Measurements from ENCODE around the gene CPXM2.
A peak's percentile ranks its signal among the peaks of the same experiment; 100 is the strongest.

The CPXM2 gene

DNA sequence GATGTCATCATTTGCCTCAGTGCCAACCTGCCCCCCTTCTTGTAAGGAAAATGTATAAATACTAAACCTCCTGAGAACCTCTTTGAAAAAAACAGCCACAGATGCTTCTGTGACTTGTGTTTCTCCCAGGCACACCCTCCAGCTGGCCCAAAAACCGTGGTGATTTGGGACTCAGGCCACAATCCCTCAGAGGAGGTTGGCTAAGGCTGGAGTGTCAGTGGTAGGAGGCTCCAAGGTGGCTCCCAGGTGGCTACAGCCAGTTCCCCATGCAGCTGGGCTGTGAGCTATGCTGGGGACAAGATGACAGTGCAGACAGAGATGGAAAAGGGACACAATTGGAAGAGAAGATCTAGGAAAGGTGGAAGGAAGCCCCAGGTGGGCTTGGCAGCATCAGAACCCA, 104.7 kb downstream of the CPXM2 start:
- DNase-seq, result peak in 1 of 42 donors; percentile 22
- intact Hi-C loops (cut with DNase I), result no loop called here

DNA sequence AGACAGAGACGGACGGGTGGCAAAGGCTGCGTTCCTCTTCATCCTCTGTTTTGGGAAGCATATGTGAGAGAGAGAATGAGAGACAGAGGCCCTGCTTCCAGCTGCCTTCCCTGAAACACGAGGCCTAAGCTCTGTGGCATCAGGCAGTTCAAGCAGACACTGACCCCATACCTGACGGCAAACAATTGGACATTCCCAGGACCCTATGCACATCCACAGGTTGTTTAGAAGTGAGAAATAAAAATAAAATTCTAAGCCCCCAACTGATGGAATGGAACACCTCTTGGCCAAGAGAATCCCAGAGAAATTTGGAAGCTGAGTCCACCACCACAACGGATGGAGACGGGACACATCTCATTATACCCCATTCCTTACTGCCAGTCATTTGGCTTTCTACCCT, 105.3 kb downstream of the CPXM2 start:
- intact Hi-C loops (cut with DNase I), result no loop called here
- DNase-seq, result no peak

DNA sequence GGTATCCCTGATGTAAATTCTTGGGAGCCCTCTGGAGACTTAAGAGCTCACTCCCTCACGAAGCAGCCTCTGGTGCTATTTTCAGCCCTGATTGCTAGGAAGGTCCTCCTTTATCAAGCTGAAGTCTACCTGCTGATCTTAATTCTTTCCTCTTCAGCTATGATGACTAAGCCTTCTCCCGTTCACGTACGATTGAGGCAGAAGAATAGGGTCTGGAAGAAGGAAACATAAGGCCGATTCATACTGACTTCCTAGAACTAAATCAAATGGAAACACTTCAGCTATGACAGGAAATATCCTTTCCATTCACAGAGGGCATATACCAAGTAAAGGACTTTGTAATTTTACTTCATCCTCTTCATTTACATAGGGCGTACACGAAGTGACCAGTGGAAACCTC, 107.0 kb downstream of the CPXM2 start:
- intact Hi-C loops (cut with DNase I), result no loop called here
- no peak for DNase-seq

DNA sequence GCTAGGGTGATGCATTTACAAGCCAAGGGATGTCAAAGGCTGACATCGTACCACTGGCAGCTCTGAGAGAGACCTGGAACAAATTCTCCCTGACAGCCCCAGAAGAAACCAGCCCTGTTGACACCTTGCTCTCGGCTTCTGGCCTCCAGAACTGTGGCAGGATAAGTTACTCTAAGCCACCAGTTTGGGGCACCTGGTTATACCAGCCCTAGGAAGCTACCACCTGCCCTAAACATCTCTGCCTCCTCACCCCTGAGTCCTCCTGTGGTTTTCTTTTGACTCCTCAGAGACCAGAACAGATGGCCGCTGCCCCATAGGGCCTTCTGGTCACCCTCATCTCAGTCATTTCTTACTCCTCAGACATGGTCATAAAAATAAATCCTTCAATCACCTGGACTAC, 107.4 kb downstream of the CPXM2 start:
- intact Hi-C loops (cut with DNase I), result no loop called here
- DNase-seq, result no peak

DNA sequence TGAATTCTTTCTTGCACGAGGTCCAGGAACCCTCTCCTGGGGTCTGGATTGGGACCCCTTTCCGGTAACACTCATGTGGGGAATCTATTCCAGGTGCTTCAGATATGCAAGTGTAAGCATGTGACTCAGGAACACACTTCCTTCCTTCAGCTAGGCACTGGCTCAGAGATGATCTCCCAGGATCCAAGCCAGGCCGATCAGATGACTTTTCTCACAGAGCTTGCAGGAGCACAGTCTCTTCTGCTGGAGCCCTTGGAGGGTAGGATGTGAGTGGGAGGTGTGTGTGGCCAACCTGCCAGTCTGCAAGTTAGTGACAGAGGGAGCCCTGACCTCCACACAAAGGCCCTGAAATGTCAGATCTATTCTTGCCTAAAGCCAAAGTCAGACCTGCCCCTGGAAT, 108.3 kb downstream of the CPXM2 start:
- intact Hi-C loops (cut with DNase I), result no loop called here
- no peak for DNase-seq

DNA sequence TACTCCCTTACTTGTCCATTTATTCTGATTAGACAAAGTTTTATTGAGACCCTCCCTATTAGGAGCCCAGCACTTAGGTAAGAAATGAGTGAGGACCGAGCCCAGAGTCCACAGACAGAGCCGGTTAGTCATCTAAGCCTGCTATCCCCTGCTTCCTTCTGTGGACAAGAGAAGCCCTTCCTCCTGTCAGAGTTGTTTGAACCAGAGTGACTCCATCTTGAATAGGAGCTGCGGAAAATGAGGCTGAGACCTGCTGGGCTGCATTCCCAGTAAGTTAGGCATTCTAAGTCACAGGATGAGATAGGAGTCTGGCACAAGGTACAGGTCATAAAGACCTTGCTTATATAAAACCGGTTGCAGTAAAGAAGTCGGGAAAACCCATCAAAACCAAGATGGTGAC, 109.1 kb downstream of the CPXM2 start:
- intact Hi-C loops (cut with DNase I), result no loop called here
- no peak for DNase-seq

DNA sequence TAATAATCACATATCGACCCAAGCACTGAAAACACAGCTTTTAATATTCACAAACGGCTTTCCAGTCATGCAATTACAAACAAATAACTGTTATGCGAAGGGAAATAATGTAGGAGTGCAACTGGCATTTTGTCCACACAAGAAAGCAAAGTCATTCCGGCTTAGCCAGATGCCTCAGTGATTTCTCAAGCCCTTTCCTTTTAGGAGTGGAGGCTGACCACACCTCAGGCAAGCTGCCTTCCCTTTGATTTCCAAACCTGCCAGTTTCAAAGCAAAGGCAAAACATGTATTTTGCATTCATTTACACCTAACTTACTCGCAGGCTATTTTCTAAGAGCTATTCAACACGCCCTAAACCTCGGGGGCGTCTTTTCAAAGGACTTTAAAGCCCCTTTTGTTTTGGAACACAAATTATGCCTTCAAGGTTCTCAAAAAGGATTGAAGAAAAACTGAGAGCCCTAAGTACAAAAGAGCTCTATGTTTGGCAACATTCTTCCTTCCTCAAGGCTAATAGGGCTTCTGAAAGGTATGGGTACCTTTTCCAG, 109.6 kb downstream of the CPXM2 start:
- intact Hi-C loops (cut with DNase I), result no loop called here
- no peak for DNase-seq

DNA sequence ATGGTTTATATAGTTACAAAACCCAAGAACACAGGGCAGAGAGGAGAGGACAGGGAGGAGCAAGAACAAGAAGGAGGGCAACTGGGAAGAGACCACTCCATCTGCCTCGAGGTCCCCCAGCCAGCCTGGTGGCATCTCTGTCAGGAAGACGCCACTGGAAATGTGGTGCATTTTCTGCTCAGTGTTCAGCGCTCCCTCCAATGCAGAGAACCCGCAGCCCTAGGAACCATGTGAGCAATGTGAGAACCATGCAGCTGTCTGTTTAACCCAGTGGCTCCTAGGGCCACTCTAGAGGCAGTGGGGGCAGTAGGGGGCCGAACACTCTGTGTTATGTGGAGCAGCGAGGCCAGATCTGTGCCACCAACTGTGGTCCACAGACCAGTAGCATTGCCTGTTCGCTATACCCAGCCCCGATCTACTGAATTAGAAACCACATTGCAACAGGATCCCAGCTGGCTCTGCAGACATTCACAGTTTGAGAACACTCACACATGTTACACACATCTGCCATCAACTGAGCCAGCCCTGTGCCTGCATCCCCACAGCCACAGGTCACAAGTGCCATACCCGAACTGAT, 110.2 kb downstream of the CPXM2 start:
- intact Hi-C loops (cut with DNase I), result no loop called here
- no peak for DNase-seq

DNA sequence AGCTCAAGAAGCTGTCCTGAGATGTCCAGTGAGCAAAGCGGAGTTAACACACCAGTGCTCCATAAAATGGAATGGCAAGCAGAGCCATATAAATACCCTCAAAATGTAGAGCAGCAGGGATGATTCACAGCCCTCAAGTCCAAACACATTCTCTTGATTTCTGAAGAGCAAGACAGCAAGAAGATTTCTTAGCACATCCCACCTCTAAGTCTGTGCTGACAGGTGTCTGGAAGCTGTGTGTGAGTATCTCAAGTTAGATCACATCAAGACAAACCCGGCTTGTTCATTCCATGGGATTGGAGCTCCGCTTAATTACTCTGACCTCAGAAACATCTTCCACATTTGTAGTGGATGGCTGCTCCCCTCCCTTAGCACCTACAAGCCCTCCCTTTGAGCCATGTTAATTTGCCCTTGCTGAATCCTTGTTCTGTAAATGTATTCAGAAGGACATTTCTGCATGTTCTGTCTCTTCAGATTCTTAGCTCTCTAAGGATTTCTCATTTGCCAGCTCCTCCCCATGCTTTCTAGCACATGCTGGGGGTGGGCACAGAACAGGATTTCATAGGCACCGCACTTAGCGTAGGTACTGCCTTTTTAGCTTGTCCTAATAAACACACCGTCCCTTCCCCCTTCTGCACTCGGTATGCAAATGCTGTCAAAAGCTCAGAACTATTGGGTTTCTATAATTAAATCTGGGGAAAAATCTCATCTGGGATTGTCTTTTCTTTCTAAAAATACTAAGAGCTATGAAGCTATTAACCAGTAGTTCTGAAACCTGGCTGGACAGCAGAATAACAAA, 112.7 kb downstream of the CPXM2 start:
- peak in 14 of 42 donors; percentile 4 to 65 (median 26) for DNase-seq

DNA sequence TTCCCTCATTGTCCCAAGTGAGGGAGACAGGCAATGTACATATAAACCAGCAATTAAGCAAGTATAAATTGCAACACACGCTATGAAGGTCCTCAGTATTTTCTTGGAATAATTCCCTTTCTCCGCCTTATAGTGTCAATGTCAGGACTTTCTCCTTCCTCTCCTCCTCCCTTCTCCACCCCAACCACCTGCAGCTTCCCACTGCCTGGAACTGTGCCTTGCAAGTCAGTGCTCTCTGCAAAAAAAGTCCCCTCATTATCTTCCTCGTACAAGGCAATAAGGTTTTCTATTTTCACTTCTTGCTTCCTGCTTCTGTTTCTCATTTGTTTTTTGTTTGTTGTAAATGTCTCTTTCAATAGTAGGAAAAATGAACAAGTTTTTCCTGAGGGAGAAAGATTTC, 113.7 kb downstream of the CPXM2 start:
- no peak for DNase-seq
- intact Hi-C loops (cut with DNase I), result no loop called here

More for the DNA sequence above, 112.7 kb downstream of the CPXM2 start:
- intact Hi-C loops (cut with DNase I), result no loop called here

DNA sequence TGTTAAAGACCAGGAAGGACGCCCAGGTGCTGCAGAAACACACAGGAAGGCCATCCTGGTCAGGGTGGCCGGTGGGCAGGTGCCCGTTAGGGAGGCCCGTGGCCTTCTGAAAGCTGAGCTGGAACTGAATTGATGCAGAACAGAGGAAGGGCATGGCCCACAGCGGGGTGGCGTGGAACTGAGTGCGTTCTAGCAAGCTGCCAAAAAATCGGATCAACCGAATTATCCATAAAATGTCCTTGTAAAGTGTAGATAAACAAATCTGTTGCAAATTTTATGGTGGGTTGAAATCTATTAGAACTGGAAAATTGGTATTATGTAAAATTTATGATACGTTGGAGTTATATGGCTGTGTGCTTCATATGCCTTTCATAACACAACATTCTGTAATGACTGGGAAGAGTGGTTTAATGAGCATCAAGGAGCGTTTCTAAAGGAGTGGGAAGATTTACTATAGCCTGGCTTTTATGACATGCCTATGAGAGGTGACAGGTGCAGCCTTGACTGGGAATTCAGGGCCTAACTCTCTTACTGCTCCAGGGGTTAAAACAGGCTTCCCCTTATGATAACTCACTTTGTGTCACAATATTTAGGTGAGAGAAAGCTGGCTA, 117.4 kb downstream of the CPXM2 start:
- no peak for DNase-seq
- intact Hi-C loops (cut with DNase I), result no loop called here

DNA sequence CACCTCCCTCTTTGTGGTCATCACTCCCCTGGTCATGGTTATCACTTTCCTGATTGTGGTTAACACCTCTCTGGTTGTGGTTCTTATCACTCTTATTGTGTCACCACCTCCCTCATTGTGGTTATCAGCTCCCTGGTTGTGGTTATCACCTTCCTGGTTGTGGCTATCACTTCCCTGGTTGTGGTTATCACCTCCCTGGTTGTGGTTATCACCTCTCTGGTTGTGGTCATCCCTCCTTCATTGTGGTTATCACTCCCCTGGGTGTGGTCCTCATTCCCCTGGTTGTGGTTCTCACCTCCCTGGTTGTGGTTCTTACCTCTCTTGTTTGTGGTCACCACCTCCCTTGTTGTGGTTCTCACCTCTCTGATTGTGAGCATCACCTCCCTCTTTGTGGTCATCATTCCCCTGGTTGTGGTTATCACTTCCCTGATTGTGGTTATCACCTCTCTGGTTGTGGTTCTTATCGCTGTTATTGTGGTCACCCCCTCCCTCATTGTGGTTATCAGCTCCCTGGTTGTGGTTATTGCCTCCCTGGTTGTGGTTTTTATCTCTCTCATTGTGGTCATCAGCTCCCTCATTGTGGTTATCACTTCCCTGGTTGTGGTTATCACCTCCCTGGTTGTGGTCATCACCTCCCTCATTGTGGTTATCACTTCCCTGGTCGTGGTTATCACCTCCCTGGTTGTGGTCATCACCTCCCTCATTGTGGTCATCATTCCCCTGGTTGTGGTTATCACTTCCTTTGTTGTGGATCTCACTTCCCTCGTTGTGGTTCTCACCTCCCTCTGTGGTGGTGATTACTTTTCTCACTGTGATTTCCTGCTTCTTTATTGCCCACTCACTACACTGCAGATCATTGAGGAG, 118.7 kb downstream of the CPXM2 start:
- no peak for DNase-seq
- intact Hi-C loops (cut with DNase I), result no loop called here

DNA sequence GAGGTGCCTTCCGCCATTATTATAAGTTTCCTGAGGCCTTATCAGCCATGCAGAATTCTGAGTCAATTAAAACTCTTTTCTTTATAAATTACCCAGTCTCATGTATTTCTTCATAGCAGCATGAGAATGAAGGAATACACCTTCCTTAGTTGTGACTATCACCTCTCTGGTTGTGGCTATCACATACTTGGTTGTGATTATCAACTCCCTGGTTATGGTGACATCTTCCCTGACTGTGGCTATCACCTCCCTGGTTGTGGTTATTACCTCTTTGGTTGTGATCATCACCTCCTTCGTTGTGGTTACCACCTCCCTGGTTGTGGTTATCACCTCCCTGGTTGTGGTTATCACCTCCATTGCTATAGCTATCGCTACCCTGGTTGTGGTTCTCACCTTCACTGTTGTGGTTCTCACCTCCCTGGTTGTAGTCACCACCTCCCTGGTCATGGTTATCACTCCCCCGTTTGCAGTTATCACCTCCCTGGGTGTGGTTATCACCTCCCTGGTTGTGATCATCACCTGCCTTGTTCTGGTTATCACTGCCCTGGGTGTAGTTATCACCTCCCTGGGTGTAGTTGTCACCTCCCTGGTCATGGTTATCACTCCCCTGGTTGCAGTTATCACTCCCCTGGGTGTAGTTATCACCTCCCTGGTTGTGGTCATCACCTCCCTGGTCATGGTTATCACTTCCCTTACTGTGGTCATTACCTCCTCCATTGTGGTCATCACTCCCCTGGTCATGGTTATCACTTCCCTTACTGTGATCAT, 119.5 kb downstream of the CPXM2 start:
- intact Hi-C loops (cut with DNase I), result no loop called here
- DNase-seq, result no peak

DNA sequence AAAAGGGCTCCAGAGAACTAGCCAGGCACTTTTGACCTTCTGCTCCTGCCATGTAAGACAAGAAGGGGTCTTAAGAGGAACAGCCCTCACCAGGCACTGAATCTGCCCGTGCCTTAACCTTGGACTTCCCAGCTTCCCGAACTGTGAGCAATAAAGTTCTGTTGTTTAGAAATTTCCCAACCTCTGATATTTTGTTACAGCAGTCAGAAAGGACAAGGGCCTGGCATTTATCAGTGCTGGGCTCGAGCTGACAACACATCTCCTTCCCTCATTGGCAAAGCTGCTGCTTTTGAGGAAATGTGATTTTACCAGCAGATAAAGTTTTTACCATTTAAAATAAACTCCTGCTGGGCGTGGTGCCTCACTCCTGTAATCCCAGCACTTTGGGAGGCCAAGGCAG, 122.0 kb downstream of the CPXM2 start:
- no peak for DNase-seq
- intact Hi-C loops (cut with DNase I), result no loop called here

DNA sequence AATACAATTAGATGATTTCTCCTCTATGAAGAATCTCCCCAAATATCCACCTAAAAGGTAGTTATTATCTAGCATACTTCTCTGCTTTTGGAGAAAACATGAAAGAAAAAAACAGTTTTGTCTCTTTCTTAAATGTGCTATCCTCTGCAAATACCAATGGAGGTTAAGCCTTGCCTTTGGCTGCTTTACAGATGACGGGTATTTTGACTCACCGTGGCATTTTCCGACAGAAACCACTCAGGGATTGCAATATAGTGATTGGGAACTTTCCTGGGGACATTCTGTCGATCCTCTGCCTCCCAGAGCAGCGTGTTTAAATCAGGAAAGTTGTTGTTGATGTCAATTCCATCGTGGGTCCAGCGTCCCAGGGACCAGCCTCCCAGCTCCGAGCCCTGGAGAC, 124.8 kb downstream of the CPXM2 start:
- intact Hi-C loops (cut with DNase I), result no loop called here
- no peak for DNase-seq

DNA sequence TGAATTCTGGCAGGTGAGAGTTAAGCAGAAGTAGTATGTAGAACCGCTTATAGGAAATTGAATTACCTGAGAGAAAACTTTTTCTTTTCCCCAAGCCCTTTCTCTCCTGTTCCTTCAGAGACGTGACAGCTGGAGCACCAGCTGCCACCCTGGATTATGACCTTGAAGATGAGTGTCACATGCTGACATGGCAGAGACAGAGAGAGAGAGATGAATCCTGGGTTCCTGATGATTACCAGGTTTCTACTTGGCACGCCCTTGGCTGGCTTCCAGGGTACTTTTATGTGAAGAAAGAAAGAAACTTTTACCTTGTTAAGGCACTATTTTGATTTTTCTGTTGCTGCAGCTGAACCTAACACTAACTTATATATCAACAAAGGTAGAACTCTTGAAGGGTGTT, 125.6 kb downstream of the CPXM2 start:
- intact Hi-C loops (cut with DNase I), result no loop called here
- no peak for DNase-seq

DNA sequence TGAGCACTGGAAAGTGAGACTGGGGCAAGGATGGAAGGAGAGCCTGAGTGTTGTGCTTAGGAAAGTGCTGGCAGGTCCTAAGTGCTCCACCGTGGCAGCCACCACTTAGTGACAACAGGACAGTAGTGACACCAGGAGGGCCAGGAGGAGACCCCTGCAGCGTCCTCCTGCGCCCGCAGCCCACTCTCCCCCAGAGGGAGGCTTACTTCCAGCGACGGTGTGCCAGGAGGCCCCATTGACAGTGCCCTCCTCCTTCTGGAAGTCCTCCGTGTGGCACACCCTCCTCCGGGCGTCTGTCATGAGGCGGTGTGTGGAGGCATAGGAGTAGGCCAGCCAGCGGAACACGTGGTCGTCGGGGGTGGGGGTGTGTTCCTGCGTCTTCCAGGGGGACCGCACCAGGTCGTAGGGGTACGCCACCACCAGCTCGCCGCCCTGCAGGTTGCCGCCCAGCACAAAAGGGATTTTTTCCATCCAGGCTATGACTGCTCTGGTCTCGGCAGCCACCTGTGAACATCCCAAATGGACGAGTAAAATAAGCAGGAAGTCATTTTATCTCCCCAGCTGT, 129.9 kb downstream of the CPXM2 start:
- intact Hi-C loops (cut with DNase I), result no loop called here
- DNase-seq, result no peak

DNA sequence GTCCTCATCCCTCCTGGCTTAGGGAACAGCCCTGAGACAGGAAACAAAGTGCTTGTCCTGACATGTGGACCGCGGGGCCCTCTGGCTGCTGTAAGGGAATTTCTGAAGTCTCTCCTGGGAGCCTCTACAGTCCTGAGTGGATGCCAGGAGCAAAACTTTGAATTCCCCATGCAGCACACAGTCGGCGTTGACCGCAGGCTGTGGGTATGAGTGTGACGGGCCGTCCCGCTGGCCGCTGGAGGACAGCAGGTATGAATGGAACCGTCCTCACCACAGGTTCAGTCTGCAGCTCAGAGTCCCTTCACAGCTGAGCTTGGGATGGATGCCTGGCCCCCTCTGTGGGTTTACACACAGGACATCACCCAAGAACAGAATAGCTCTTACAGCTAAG, 130.6 kb downstream of the CPXM2 start:
- DNase-seq, result no peak
- intact Hi-C loops (cut with DNase I), result no loop called here

Measured in head of caudate nucleus (tissue), 42 donors.